ENCODE results near the gene ETNPPL. TPM values are rescaled to one million over a fixed set of nuclear protein-coding genes. Genes with fewer than 3 reads are reported as not detected.

The ETNPPL gene
- total RNA-seq, 4 donors from 2014 or later: 0.56 to 1.3 TPM; not detected in 2

DNA sequence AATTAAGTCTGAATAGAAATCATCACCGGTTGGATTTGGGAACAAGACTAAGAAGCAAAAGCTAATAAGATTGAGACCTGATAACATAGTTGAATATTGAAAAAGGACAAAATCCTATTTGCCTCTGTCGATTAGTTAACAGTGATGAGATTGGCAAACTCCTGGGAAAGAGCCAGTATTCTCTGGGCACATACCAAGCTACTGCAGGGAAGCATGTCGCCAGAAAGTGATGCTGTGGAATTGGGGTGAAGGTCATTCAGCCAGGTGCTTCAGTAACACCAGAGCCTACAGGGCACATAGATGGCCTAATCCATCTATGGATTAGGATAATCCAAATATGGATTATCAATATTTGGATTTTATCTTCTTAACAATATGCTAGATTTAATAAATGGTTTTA lies 68.4 kb downstream of the ETNPPL start:
- WGBS, 2 donors: 42 to 48% methylated on average over 3 of the region's 3 CpGs
- no peaks in the 10 kb centered on the region for H3K4me1 ChIP-seq
- H3K9me3 ChIP-seq: no peaks in the 10 kb centered on the region
- intact Hi-C loops (cut with DNase I): no loop called here
- H3K36me3 ChIP-seq: no peaks in the 10 kb centered on the region
- no peak for TF ChIP-seq POLR2A (IDR thresholded peaks at IDR 0.05)
- TF ChIP-seq, protein P1, sequence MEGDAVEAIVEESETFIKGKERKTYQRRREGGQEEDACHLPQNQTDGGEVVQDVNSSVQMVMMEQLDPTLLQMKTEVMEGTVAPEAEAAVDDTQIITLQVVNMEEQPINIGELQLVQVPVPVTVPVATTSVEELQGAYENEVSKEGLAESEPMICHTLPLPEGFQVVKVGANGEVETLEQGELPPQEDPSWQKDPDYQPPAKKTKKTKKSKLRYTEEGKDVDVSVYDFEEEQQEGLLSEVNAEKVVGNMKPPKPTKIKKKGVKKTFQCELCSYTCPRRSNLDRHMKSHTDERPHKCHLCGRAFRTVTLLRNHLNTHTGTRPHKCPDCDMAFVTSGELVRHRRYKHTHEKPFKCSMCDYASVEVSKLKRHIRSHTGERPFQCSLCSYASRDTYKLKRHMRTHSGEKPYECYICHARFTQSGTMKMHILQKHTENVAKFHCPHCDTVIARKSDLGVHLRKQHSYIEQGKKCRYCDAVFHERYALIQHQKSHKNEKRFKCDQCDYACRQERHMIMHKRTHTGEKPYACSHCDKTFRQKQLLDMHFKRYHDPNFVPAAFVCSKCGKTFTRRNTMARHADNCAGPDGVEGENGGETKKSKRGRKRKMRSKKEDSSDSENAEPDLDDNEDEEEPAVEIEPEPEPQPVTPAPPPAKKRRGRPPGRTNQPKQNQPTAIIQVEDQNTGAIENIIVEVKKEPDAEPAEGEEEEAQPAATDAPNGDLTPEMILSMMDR (IDR thresholded peaks at IDR 0.05): no peak
- no peak overlapping the region for H3K27ac ChIP-seq
- H3K27me3 ChIP-seq: no peaks in the 10 kb centered on the region
- no peak for DNase-seq
- no peak overlapping the region for H3K4me3 ChIP-seq (replicated peaks in 1 of 3)

DNA sequence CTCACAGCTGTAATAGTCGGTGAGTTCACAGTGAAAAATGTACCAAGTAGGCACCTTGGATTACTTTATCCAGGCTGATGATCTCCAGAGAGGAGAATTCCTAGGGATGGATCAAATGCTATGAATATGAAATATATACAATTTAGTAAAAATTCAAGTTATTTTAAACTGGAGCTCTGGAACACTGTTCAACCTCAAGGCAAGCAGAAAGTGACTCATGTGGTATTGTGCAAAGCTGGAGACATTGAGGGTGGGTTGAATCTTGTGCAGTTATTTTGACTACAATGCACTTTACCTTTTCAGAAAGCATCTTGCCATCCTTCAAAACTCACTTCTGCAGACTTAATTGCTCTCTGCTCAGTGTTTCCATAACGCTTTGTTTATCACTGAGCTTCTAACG lies 69.0 kb downstream of the ETNPPL start:
- DNase-seq: no peak
- WGBS, 2 donors: 73 to 80% methylated on average over 3 of the region's 3 CpGs
- Histone ChIP-seq H3K4me1 (no peaks in the 10 kb centered on the region), H3K27ac (no peak overlapping the region), H3K36me3 (no peaks in the 10 kb centered on the region), H3K27me3 (no peaks in the 10 kb centered on the region), H3K4me3 (replicated peaks in 1 of 3) (no peak overlapping the region), H3K9me3 (no peaks in the 10 kb centered on the region)
- no peak for TF ChIP-seq POLR2A (IDR thresholded peaks at IDR 0.05)
- TF ChIP-seq, protein P1 (IDR thresholded peaks at IDR 0.05): no peak
- intact Hi-C loops (cut with DNase I): no loop called here

DNA sequence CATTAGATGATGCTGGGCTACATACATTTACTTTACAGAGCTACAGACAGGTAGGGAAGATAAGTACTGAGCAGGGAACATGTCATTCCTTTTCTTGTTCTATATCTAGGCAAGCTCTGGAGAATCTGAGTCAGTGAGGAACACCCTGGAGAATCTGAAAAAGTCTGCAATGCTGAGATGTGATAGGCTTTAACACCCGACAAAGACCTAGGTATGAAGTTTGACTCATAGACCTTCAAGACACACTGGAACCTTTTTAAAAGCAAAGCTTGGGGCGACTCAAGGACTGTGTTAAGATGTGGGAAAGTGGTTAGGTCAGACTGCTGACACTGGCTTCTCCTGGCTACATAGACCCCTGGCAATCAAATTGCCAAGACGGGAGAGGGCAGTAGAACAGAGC lies 69.6 kb downstream of the ETNPPL start:
- Histone ChIP-seq H3K36me3 (no peaks in the 10 kb centered on the region), H3K4me1 (no peaks in the 10 kb centered on the region), H3K27ac (no peak overlapping the region), H3K27me3 (no peaks in the 10 kb centered on the region), H3K9me3 (no peaks in the 10 kb centered on the region), H3K4me3 (replicated peaks in 1 of 3) (no peak overlapping the region)
- 88 to 89% methylated on average over 3 of the region's 3 CpGs for WGBS, 2 donors
- DNase-seq: no peak
- intact Hi-C loops (cut with DNase I): no loop called here
- TF ChIP-seq POLR2A (IDR thresholded peaks at IDR 0.05): no peak
- TF ChIP-seq, protein P1 (IDR thresholded peaks at IDR 0.05): no peak

Other genes with a start within 250 kb of the ETNPPL start
- 1,000 to 10,000 TPM in 2 of 4 donors, 100 to 1,000 TPM in 2; 735 to 3,219 (median 917) TPM for gene RPL34, start 142.5 kb downstream of the ETNPPL start, total RNA-seq
- gene OSTC, start 112.5 kb downstream of the ETNPPL start, total RNA-seq: 1,000 to 10,000 TPM in 1 of 4 donors, 100 to 1,000 TPM in 1, 10 to 100 TPM in 2; 82.9 to 1,618 (median 118) TPM